Stimulated activated CD8-positive, alpha-beta memory T cell treated with anti-CD3 and anti-CD28 coated beads, Interleukin-2, amount 100 ng/mL, for 48 hours (primary cell): ENCODE results near the gene FOXN3.

ENCODE experiments used
- DNase-seq, 2 donors: peaks; one replicate each; pipeline ENCODE4 v3.0.0-alpha.2; 2020; ENCODE audit warnings: low read depth in 2 of 2

Gene FOXN3

GRCh38 chr14:89384023-89384422 lies 33.0 kb downstream of the FOXN3 start:
- DNase-seq, result no peak

- DNase-seq, result no peak
These were observed 33.9 kb downstream of the FOXN3 start for GRCh38 chr14:89382901-89383845.

GRCh38 chr14:89382487-89382886 lies 34.5 kb downstream of the FOXN3 start:
- no peak for DNase-seq

- no peak for DNase-seq
These were observed 36.9 kb downstream of the FOXN3 start for GRCh38 chr14:89379891-89380820.

GRCh38 chr14:89379006-89379405 lies 38.0 kb downstream of the FOXN3 start:
- DNase-seq, result no peak

GRCh38 chr14:89378119-89378518 lies 38.9 kb downstream of the FOXN3 start:
- peak in 1 of 2 donors; percentile 11 for DNase-seq

GRCh38 chr14:89377544-89377943 lies 39.5 kb downstream of the FOXN3 start:
- DNase-seq, result no peak

- no peak for DNase-seq
These were observed 42.1 kb downstream of the FOXN3 start for GRCh38 chr14:89374908-89375307.

- DNase-seq, result no peak
These were observed 43.8 kb downstream of the FOXN3 start for GRCh38 chr14:89373185-89373584.

- DNase-seq, result no peak
These were observed 44.5 kb downstream of the FOXN3 start for GRCh38 chr14:89372512-89372883.

GRCh38 chr14:89371585-89372511 lies 45.2 kb downstream of the FOXN3 start:
- DNase-seq, result no peak

- no peak for DNase-seq
These were observed 46.3 kb downstream of the FOXN3 start for GRCh38 chr14:89370781-89371180.

- no peak for DNase-seq
These were observed 46.7 kb downstream of the FOXN3 start for GRCh38 chr14:89370381-89370780.

GRCh38 chr14:89369656-89370055 lies 47.4 kb downstream of the FOXN3 start:
- DNase-seq, result no peak

GRCh38 chr14:89368490-89369477 lies 48.2 kb downstream of the FOXN3 start:
- no peak for DNase-seq

GRCh38 chr14:89367779-89368120 lies 49.3 kb downstream of the FOXN3 start:
- DNase-seq, result no peak

GRCh38 chr14:89366864-89367778 lies 49.9 kb downstream of the FOXN3 start:
- no peak for DNase-seq

GRCh38 chr14:89365061-89365801 lies 51.8 kb downstream of the FOXN3 start:
- DNase-seq, result peak; percentile 22 to 30
